ENCODE data around the gene C2. TPM values are rescaled to one million over a fixed set of nuclear protein-coding genes. Genes with fewer than 3 reads are reported as not detected.

The C2 gene
- total and polyA plus RNA-seq, 3 donors from 2014 or later, result 5.1 to 24.8 (median 6.3) TPM

DNA sequence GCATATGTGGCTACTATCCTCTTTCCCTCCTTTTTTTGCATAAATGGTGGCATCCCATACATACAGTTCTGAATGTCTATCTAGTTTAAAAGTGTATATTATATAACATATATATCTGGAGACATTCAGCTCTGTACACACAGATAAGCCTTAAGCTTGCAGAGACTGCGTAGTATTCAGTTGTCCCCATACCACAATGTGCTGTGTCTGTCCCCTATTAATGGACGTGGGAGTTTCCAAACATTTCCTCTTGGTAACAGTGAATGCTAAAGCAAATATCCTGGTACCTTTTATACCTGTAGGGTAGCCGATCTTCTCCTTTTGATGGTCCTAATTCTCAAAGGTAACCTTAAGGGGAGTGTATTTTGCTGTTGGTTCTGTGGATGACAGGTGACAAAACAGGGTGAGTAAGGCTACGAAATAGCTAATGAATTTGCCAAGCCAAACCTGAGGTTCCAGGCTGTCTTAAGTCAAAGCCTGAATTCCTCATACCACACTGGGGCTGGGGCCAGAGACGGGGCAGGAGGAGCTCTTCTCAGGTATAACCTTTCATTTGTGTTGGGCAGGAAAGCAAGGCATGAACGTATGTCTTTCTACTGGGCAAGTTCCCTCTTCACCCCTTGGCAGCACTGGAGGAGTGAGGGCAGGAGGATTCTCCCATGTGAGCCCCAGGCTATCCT is 7.8 kb upstream of the C2 start:
- WGBS, 2 donors, result 82 to 86% methylated on average over 6 of the region's 6 CpGs
- intact Hi-C loops (cut with DNase I; ENCODE audit: low total_unique reads), result no loop called here
- no peak for DNase-seq
- Histone ChIP-seq H3K9me3 (no peaks in the 10 kb centered on the region), H3K27me3 (no peaks in the 10 kb centered on the region), H3K36me3 (ENCODE audit: low read depth, missing control alignments) (no peaks in the 10 kb centered on the region), H3K4me1 (peaks cover 2% of the 10 kb centered on the region), H3K27ac (no peak overlapping the region), H3K4me3 (no peak overlapping the region)
- no peak for TF ChIP-seq CTCF (IDR thresholded peaks at IDR 0.05)
- no peak for TF ChIP-seq POLR2A (IDR thresholded peaks at IDR 0.05)

DNA sequence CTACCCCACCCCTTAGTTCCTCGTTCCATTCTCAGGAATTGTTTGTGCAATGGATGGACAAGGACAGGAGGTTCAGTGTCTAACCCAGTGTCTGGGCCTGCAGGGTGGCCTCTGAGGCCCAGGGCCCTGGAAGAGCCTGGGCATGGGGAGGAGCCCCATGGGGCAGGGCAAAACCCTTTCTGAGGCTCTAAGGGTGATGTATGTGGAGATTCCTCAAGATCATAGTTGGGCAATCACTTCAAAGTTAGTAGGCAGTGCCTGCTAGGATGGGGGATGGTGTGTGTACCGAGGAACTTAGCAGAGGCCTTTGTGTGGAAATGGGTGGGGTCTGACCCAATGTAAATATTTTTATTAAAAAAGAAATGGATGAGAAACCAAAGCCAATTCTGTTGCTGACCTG is 6.7 kb upstream of the C2 start:
- no peak for DNase-seq
- peaks cover 2% of the 10 kb centered on the region for H3K4me1 ChIP-seq
- H3K27ac ChIP-seq, result no peak overlapping the region
- TF ChIP-seq CTCF (IDR thresholded peaks at IDR 0.05), result no peak
- no peak for TF ChIP-seq POLR2A (IDR thresholded peaks at IDR 0.05)
- no peaks in the 10 kb centered on the region for H3K9me3 ChIP-seq
- no peaks in the 10 kb centered on the region for H3K27me3 ChIP-seq
- 73 to 87% methylated on average over 2 of the region's 2 CpGs for WGBS, 2 donors
- H3K4me3 ChIP-seq, result no peak overlapping the region
- no peaks in the 10 kb centered on the region for H3K36me3 ChIP-seq (ENCODE audit: low read depth, missing control alignments)
- intact Hi-C loops (cut with DNase I; ENCODE audit: low total_unique reads), result no loop called here

GRCh38 chr6:31922942-31923341 is 4.6 kb upstream of the C2 start:
- Histone ChIP-seq H3K27ac (no peak overlapping the region), H3K9me3 (no peaks in the 10 kb centered on the region), H3K4me1 (no peaks in the 10 kb centered on the region), H3K27me3 (no peaks in the 10 kb centered on the region), H3K4me3 (no peak overlapping the region), H3K36me3 (ENCODE audit: low read depth, missing control alignments) (no peaks in the 10 kb centered on the region)
- TF ChIP-seq CTCF (IDR thresholded peaks at IDR 0.05) (no peak), POLR2A (IDR thresholded peaks at IDR 0.05) (no peak)
- DNase-seq, result peak; percentile 43
- intact Hi-C loops (cut with DNase I; ENCODE audit: low total_unique reads), result no loop called here
- whole genome bisulfite sequencing, 2 donors, result 31 to 40% methylated on average over 5 of the region's 5 CpGs

GRCh38 chr6:31927863-31928671 is 550 bp downstream of the C2 start:
- 74 to 79% methylated on average over 9 to 11 of the region's 11 CpGs for WGBS, 2 donors
- TF ChIP-seq CTCF (IDR thresholded peaks at IDR 0.05), result no peak
- TF ChIP-seq POLR2A (IDR thresholded peaks at IDR 0.05), result no peak
- DNase-seq, result no peak
- H3K27ac ChIP-seq, result no peak overlapping the region
- no peaks in the 10 kb centered on the region for H3K27me3 ChIP-seq
- no peak overlapping the region for H3K4me3 ChIP-seq
- H3K36me3 ChIP-seq (ENCODE audit: low read depth, missing control alignments), result no peaks in the 10 kb centered on the region
- H3K9me3 ChIP-seq, result no peaks in the 10 kb centered on the region
- H3K4me1 ChIP-seq, result no peaks in the 10 kb centered on the region
- intact Hi-C loops (cut with DNase I; ENCODE audit: low total_unique reads), result no loop called here

GRCh38 chr6:31928672-31928939 is 1.1 kb downstream of the C2 start:
- intact Hi-C loops (cut with DNase I; ENCODE audit: low total_unique reads), result no loop called here
- Histone ChIP-seq H3K27me3 (no peaks in the 10 kb centered on the region), H3K4me3 (no peak overlapping the region), H3K36me3 (ENCODE audit: low read depth, missing control alignments) (no peaks in the 10 kb centered on the region), H3K27ac (no peak overlapping the region), H3K9me3 (no peaks in the 10 kb centered on the region), H3K4me1 (no peaks in the 10 kb centered on the region)
- 86 to 88% methylated on average over 9 of the region's 9 CpGs for WGBS, 2 donors
- no peak for DNase-seq
- no peak for TF ChIP-seq POLR2A (IDR thresholded peaks at IDR 0.05)
- no peak for TF ChIP-seq CTCF (IDR thresholded peaks at IDR 0.05)
